22Rv1 (cell line): ENCODE results near the gene LDLRAD4.

Experiments used
- H3K27ac ChIP-seq: fragments of 450-650 bp; 2 replicates; pipeline ENCODE4 v1.5.1; 2017
- ZFX ChIP-seq: fragments of 450-650 bp; IDR thresholded peaks from 2 replicates; pipeline ENCODE4 v1.6.1; 2017; ENCODE audit warnings: antibody characterized with exemption, borderline replicate concordance
- TF ChIP-seq, protein P1 (sequence below): fragments of 450-650 bp; IDR thresholded peaks from 2 replicates; pipeline ENCODE4 v1.5.1; 2017; ENCODE audit warnings: mild to moderate bottlenecking

Gene LDLRAD4

GRCh38 chr18:13398631-13399030 is 180.1 kb downstream of the LDLRAD4 start:
- TF ChIP-seq ZFX = no peak
- TF ChIP-seq, protein P1, sequence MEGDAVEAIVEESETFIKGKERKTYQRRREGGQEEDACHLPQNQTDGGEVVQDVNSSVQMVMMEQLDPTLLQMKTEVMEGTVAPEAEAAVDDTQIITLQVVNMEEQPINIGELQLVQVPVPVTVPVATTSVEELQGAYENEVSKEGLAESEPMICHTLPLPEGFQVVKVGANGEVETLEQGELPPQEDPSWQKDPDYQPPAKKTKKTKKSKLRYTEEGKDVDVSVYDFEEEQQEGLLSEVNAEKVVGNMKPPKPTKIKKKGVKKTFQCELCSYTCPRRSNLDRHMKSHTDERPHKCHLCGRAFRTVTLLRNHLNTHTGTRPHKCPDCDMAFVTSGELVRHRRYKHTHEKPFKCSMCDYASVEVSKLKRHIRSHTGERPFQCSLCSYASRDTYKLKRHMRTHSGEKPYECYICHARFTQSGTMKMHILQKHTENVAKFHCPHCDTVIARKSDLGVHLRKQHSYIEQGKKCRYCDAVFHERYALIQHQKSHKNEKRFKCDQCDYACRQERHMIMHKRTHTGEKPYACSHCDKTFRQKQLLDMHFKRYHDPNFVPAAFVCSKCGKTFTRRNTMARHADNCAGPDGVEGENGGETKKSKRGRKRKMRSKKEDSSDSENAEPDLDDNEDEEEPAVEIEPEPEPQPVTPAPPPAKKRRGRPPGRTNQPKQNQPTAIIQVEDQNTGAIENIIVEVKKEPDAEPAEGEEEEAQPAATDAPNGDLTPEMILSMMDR = no peak
- no peak overlapping the region for H3K27ac ChIP-seq

DNA sequence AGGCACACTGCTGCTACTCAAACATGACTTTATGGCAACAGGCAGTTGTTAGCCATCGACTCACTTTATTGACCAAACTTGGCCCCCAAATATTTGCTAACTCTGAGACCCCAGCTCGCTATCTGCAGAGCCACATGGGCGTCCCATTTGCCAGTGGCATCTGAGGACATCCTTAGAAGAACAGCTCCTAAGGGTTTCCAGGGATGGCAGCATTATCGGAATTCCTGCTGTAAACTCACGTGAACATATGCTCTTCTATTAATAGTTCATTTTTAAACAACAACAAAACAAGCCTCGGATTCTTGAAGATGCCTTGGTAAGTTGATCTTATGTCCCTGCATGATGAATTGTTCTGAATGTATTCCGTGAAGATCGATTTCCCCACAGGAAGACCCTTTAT is 181.0 kb downstream of the LDLRAD4 start:
- H3K27ac ChIP-seq = no peak overlapping the region
- no peak for TF ChIP-seq ZFX
- TF ChIP-seq, protein P1 = no peak

DNA sequence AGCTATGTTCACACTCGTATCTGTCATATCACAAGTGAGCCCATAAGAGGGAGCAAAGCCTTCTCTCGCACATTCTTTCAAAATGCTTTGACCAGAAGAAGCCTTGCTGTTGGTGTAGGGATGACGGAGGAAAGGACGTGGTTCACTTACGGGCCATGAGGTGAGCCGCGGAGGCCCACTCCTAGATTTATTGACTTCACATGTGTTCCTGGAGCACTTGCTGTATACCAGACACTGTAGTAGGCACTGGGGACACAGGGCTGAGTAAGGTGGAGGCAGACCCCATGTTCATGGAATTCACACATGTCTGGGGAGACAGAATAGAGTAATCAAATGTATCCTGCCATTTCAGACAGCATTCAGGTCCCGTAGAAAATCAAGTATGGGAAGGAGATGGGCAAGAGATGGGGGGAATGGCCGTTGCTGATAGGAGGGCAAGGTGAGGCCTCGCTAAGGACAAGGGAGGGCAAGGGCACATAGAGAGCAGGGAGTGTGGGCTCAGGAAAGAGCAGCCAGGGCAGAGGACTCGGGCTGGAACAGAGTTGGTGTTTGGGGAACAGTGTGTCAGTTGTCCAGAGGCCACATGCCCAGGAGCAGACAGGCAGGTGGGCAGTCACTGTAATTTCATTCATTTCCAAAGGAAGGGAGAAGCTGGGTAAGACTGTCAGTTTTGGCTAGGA is 182.2 kb downstream of the LDLRAD4 start:
- no peak overlapping the region for H3K27ac ChIP-seq
- TF ChIP-seq, protein P1 = no peak
- TF ChIP-seq ZFX = no peak

- TF ChIP-seq ZFX = no peak
- TF ChIP-seq, protein P1 = no peak
Measured at GRCh38 chr18:13401404-13401803, 182.8 kb downstream of the LDLRAD4 start.

DNA sequence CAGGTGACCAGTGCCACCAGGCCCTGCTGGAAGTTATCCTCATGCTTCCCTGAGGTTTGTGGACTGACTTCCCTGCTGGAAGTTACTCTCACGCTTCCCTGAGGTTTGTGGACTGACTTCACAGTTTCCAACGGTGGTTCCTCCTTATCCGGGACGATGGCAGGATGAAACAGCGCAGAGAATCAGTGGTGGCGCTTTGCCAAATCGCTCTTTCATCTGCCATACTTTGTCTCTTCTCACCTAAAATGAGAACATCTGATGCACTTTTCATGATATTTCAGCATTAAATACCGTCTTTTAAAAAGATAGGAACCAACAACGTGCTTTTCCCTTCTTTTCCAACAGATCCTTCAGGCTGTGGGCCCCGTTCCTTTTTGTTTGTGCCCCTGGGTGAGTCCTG is 183.3 kb downstream of the LDLRAD4 start:
- no peak overlapping the region for H3K27ac ChIP-seq
- TF ChIP-seq, protein P1 = no peak
- TF ChIP-seq ZFX = no peak

More at GRCh38 chr18:13401404-13401803, 182.8 kb downstream of the LDLRAD4 start:
- H3K27ac ChIP-seq = no peak overlapping the region

GRCh38 chr18:13403786-13404549 is 185.4 kb downstream of the LDLRAD4 start:
- H3K27ac ChIP-seq = no peak overlapping the region
- TF ChIP-seq ZFX = no peak
- TF ChIP-seq, protein P1 = no peak
